LNCaP clone FGC (cell line): ENCODE data around the gene TTLL13.
A peak's percentile ranks its signal among the peaks of the same experiment; 100 is the strongest.
"Not testable (repeated sequence)": the region's sequence is repeated elsewhere in the genome, so short reads cannot be mapped to it uniquely, and the experiment has no call there.

Source experiments
- DNase-seq: peaks from one replicate; pipeline ENCODE4 v3.0.0-alpha.2; 2011; ENCODE audit warnings: low read depth
- H3K4me3 ChIP-seq: 2 replicates; pipeline ENCODE4 v1.5.1; 2011; ENCODE audit warnings: mild to moderate bottlenecking, low read depth, low read length, control low read depth
- TF ChIP-seq, protein P1 (sequence below): IDR thresholded peaks from 2 replicates; pipeline ENCODE4 v1.5.1; 2012; ENCODE audit warnings: mild to moderate bottlenecking; ENCODE audit not compliant: control insufficient read depth, insufficient read depth; ENCODE audit errors: extremely low read depth

The TTLL13 gene

DNA sequence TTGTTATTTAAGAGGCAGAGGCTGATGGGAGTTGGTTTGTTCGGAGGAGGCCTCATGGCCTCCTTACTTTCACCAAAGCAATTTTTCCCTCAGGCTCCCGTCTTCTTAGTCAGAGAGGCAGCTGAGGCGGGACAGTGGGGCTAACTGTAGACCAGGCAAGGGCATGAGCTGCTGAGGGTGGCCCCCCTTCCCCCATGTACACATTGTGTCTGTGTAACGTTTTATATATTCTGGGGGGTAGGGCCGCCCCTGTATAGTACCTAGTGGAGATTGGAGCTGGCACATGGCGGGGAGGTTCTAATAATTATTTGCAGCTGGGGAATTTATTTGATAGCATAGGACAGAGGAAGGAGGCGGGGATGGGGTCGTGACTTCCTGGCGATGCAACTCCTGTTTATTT lies 51.2 kb downstream of the TTLL13 start:
- TF ChIP-seq, protein P1, sequence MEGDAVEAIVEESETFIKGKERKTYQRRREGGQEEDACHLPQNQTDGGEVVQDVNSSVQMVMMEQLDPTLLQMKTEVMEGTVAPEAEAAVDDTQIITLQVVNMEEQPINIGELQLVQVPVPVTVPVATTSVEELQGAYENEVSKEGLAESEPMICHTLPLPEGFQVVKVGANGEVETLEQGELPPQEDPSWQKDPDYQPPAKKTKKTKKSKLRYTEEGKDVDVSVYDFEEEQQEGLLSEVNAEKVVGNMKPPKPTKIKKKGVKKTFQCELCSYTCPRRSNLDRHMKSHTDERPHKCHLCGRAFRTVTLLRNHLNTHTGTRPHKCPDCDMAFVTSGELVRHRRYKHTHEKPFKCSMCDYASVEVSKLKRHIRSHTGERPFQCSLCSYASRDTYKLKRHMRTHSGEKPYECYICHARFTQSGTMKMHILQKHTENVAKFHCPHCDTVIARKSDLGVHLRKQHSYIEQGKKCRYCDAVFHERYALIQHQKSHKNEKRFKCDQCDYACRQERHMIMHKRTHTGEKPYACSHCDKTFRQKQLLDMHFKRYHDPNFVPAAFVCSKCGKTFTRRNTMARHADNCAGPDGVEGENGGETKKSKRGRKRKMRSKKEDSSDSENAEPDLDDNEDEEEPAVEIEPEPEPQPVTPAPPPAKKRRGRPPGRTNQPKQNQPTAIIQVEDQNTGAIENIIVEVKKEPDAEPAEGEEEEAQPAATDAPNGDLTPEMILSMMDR: no peak
- no peak overlapping the region for H3K4me3 ChIP-seq

DNA sequence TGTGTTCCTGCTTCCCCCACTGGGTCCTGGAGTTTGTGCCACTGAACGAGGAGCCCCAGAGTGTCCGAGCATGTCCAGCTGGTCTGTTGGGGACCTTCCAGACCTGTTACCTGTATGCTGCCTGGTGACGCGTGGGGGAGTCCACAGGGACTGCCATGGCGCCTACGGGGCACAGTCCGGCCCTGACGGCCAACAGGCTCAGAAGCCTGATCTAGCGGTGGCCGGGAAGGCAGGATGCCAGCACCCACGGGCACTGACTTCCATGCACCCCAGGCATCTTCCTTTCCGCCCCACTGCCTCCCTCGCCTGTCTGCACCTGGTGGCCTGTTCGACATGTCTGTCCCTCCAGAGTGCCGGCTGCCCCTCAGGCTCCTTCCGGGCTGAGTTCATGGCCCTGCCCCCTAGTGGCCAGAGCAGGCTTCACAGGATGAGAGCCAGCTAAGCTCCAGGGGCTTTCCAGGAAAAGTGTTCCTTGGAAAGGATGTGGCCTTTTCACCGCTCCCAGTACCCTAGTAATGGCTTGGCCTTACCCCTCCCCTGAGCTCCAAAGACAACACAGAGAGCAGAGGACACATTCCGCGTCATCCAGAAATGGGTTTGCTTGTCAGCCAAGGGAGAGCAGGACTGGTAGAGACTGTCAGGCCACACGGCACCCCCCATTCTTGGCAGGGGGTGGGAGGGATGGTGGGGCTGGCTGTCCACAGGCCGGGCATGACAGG lies 51.8 kb downstream of the TTLL13 start:
- TF ChIP-seq, protein P1: peak; percentile 67
- no peak for DNase-seq
- H3K4me3 ChIP-seq: no peak overlapping the region

More for the DNA sequence above, 51.2 kb downstream of the TTLL13 start:
- no peak for DNase-seq

DNA sequence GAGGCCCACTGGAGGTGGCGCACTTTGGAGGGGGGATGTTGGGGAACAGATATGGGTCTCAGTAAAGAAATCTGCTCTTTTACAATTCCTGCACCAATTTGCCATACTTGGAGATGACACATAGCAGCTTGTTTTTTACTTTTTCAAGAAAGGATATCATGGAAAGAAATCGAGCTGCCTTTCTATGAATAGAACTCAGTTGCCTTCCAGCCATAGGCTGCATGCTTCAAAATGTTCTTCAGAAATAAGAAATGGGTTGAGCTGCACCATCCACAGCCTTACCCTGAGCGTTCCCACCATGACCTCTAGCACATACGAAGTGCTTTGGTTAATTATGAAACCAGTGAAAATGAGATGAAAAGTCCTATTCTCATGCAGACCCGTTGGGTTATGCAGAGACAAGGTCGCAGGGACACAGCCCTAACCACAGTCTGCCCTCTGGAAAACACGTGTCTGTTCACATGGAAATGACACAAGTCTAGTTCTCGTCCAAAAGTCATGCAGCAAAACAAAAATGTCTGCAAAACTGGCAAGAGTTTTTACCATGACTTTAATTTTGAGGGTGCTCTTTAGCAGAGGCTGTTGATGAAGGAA lies 52.4 kb downstream of the TTLL13 start:
- DNase-seq: no peak
- no peak overlapping the region for H3K4me3 ChIP-seq
- TF ChIP-seq, protein P1: no peak

DNA sequence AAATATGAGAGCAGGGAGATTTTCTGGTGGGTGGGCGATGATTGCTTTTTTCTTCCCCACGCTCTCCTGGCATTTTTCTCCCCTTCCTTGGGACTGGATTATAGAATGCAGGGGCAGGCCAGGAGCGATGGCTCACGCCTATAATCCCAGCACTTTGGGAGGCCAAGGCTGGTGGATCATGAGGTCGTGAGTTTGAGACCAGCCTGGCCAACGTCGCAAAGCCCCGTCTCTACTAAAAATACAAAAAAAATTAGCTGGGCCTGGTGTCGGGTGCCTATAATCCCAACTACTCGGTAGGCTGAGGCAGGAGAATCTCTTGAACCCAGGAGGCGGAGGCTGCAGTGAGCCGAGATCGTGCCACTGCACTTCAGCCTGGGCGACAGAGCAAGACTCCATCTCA lies 56.0 kb downstream of the TTLL13 start:
- not testable (repeated sequence) for H3K4me3 ChIP-seq, DNase-seq

DNA sequence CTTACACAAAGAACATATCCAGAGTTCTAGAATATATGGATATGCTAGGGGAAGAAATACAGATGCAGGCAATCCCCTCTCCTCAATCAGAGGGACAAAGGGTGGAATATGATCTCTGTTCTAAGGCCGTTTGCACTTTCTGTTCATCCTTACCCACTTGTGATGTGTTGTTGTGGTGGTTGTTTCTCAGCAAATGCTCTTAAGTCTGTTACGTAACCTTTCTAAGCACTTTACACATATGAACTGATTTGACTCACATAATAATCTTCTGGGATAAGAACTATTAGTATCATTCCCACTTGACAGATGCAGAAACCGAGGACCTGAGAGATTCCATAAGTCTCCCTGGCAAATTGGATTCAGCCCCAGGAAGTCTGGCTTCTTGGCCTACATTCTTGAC lies 56.6 kb downstream of the TTLL13 start:
- TF ChIP-seq, protein P1: no peak
- H3K4me3 ChIP-seq: no peak overlapping the region
- DNase-seq: no peak

DNA sequence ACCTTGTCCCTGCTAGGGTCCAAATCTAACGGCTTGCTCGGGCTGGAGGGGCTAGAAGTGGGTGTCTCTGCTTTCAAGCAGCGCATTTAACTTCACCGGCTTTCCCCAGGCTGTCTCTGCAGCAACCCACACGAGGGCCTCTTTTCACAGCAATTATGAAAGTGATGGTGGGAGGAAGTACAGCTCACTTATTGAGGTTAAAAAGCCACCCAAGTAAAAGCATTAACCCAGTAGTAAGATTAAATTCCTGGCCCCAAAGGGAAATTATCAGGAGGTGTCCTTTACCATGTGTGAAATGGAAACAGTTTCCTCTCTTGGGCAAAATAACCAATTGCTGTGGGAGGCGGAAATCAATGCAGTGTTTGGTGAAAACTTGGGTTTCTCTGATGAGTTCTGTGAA lies 57.2 kb downstream of the TTLL13 start:
- H3K4me3 ChIP-seq: no peak overlapping the region
- no peak for DNase-seq
- TF ChIP-seq, protein P1: no peak

DNA sequence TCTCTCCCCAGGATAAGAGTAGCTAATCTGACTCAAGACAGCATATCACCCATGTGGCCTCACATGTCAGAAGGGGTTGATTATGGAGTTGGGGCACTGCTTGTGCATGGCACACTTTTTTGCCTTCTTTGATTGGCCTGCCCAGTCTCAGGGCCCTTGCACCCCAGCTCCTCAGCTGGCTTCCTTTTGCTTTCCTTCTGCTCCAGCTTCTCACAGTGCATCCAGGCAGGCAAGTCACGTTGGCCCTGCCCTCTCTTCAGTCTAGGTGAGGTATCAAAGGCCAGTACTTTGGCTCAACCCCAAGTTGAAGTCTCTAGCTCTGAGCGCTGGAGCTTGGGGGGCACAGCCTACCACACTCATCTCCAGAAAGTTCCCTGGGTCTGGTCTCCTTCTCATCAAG lies 58.3 kb downstream of the TTLL13 start:
- TF ChIP-seq, protein P1: no peak
- H3K4me3 ChIP-seq: no peak overlapping the region
- DNase-seq: no peak
